Activated T-cell treated with anti-CD3 and anti-CD28 coated beads, Interleukin-2, amount 50 U/mL, for 4 hours (primary cell): Measurements from ENCODE around the gene C1QTNF5. TPM values are rescaled to one million over a fixed set of nuclear protein-coding genes. Genes with fewer than 3 reads are reported as not detected.
"Not testable (repeated sequence)": the region's sequence is repeated elsewhere in the genome, so short reads cannot be mapped to it uniquely, and the experiment has no call there.

Experiments used
- ATAC-seq, 2 donors: fragments of 200-7000 bp; cut with Tn5 transposase; one replicate each; pipeline ENCODE4 v1.10.0; 2021
- DNase-seq: peaks from one replicate; pipeline ENCODE4 v3.0.0-alpha.2; 2020
- H3K27me3 Mint-ChIP-seq: one replicate; pipeline ENCODE4 v1.8.0; 2021; ENCODE audit warnings: low read depth, mixed read lengths
- H3K36me3 Mint-ChIP-seq: one replicate; pipeline ENCODE4 v1.8.0; 2022; ENCODE audit warnings: mixed read lengths; ENCODE audit not compliant: insufficient read depth
- H3K4me1 Mint-ChIP-seq: one replicate; pipeline ENCODE4 v1.8.0; 2021; ENCODE audit warnings: low read depth, mixed read lengths
- H3K4me3 Mint-ChIP-seq: one replicate; pipeline ENCODE4 v1.8.0; 2021; ENCODE audit warnings: mild to moderate bottlenecking, moderate library complexity, mixed read lengths
- H3K9me3 Mint-ChIP-seq: one replicate; pipeline ENCODE4 v1.8.0; 2021; ENCODE audit warnings: mixed read lengths
- total RNA-seq, 3 donors: library from RNA; stranded (reverse); gene quantifications; one replicate each; pipeline ENCODE4 v1.2.1, GENCODE V29; 2021

C1QTNF5 gene, protein sequence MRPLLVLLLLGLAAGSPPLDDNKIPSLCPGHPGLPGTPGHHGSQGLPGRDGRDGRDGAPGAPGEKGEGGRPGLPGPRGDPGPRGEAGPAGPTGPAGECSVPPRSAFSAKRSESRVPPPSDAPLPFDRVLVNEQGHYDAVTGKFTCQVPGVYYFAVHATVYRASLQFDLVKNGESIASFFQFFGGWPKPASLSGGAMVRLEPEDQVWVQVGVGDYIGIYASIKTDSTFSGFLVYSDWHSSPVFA
- total RNA-seq: not detected

DNA sequence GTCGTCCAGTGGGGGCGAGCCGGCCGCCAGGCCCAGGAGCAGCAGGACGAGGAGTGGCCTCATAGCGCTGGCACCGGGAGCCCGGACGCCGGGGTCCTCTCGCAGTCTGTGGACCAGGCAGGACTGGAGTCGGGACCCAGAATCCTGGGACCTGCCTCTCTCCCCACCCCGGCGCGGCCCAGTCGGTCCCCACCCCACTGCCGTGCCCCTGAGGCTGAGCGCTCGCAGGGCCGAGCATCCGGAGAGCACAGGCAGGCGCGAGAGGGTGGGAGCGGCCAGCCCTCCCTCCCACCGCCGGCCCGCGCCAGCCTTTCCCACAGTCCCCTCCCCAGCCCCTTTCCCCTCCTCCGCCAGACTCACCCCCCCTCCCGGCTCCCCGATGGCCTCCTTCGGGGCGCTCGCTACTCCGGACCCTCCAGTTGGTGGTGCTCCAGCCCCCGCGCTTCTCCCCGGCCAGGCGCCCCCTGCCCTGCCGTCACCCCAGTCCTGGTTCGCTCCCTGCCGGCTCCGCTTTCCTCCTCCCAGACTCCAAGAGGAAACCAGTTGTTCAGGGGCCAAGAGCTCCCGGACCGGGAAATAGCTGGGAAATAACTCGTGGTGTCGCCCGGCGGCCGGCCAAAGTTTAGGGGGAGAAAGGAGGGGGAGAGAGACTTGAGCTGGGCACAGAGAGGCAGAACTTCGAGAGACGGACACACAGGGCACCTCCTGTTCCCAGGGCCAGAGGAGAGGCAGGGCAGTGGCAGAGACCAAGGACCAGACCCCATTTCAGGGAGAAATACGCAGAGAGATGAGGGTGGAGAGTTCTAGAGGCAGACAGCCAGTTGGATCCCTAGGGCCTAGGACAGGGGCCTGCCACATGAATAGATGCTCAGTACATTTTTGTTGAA is at the start of gene C1QTNF5:
C1QTNF5 (minus strand) TSS at position 549 of the 887 bp plus-strand sequence; CDS start at position 63, 486 bp downstream.
- no peaks in the 10 kb centered on the region for H3K9me3 Mint-ChIP-seq
- H3K4me3 Mint-ChIP-seq: peak within 1 kb of the TSS; percentile 42
- H3K36me3 Mint-ChIP-seq: peaks cover 2% of the 10 kb centered on the region
- DNase-seq (no peak), ATAC-seq (peak in 1 of 2 donors; percentile 8)
- H3K4me1 Mint-ChIP-seq: peaks cover 31% of the 10 kb centered on the region
- H3K27me3 Mint-ChIP-seq: peaks cover 37% of the 10 kb centered on the region

DNA sequence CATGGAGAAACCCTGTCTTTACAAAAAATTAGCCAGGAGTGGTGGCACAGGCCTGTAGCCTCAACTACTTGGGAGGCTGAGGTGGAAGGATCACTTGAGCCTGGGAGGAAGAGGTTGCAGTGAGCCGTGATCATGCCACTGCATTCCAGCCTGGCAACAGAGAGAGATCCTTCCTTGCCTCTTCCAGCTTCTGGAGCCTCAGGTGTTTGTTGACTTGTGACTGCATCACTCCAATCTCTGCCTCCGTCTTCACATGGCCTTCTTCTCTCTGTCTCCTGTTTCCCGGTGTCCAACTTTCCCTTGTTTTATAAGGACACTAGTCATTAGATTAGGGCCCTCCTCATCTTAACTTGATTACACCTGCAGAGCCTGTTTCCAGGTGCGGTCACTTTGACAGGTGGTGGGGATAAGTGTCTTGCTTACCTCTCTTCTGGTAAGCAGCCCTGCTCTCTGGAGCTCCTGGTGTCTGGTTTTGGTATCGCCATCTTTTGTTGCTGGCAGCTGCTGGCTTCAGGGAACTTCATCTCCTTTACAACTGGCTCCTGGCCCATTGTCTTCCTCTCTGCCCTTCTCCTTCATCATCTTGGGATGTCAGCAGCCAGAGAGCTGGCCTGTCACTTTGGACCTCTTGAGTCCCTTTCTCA is 49.0 kb upstream of the C1QTNF5 start:
- Mint-ChIP-seq H3K4me1 (no peaks in the 10 kb centered on the region), H3K4me3 (no peak overlapping the region), H3K27me3 (peaks cover 12% of the 10 kb centered on the region), H3K9me3 (no peaks in the 10 kb centered on the region), H3K36me3 (peaks cover 2% of the 10 kb centered on the region)
- DNase-seq: no peak
- ATAC-seq: peak in 1 of 2 donors; percentile 54

DNA sequence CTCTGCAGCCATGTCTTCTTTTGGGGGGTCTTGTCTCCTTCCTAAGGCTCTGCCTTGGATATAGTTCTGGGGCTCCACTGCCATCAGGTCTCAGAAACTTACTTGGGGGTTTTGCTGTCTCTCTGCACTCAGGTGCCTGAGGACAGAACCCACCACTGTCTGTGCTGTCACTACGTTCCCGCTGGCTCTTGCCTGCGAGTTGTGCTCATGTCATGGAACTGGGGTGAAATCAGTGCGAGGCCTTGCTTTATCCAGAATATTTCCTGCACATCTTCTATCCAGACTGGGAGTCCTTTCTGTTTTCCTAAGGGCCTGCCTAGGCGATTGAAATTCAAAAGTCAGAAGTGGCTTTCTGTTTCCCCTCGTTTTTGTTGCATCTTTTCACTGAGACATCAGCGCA is 47.4 kb upstream of the C1QTNF5 start:
- Mint-ChIP-seq H3K36me3 (peaks cover 2% of the 10 kb centered on the region), H3K27me3 (peaks cover 7% of the 10 kb centered on the region), H3K4me1 (no peaks in the 10 kb centered on the region), H3K9me3 (no peaks in the 10 kb centered on the region), H3K4me3 (no peak overlapping the region)
- DNase-seq: no peak
- no peak for ATAC-seq

DNA sequence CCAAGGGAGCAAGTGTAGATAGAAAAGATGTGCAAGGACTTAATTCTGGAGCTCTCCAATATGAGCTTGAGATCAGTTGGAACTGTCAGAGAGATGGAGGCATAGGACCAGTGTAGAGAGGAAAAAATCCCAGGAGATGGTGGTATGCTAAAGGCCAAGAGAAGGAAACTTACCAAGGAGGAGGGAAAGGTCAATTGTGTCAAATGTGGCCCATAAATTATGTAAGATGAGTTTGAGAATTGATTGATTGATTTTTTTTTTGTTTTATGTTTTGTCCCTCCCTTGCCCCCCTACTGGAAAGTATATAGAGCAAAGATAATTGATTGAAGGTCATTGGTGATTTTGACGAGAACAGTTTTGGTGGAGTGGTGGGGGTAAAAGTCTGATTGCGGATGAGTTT is 43.6 kb upstream of the C1QTNF5 start:
- DNase-seq: no peak
- no peaks in the 10 kb centered on the region for H3K36me3 Mint-ChIP-seq

DNA sequence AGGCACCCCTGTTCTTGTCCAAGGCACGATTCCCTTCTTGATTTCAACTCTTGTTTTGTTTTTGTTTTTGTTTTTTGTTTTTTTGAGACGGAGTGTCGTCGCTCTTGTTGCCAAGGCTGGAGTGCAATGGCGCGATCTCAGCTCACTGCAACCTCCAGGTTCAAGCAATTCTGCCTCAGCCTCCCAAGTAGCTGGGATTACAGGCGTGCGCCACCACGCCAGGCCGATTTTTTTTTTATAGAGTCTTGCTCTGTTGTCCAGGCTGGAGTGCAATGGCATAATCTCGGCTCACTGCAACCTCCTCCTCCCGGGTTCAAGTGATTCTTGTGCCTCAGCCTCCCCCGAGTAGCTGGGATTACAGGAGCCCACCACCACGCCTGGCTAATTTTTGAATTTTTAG is 41.8 kb upstream of the C1QTNF5 start:
- H3K9me3 Mint-ChIP-seq, H3K27me3 Mint-ChIP-seq, H3K36me3 Mint-ChIP-seq, ATAC-seq, H3K4me1 Mint-ChIP-seq, DNase-seq, H3K4me3 Mint-ChIP-seq: not testable (repeated sequence)

More for the DNA sequence above, 43.6 kb upstream of the C1QTNF5 start:
- Mint-ChIP-seq H3K4me3 (no peak overlapping the region), H3K27me3 (peaks cover 2% of the 10 kb centered on the region), H3K4me1 (no peaks in the 10 kb centered on the region), H3K9me3 (no peaks in the 10 kb centered on the region)
- no peak for ATAC-seq

DNA sequence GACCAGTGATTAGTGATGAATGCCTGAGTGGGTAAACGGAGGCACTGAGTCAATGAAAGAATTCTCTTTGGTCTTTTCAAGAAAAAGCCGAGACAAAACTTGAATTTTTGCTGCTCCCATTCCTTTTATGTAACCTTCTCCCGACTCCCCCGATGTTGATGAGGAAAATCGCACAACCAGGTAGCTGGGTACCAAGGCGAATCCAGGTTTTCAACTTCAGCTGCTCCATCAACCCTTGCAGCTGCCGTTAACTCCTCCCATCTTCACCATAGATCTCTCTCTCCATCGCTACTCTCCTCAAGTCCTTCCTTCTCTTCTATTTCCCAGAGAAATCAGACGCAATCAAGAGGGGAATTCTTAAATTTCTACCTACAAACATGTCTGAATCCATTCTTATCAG is 41.4 kb upstream of the C1QTNF5 start:
- ATAC-seq (no peak), DNase-seq (no peak)
- Mint-ChIP-seq H3K4me3 (no peak overlapping the region), H3K9me3 (no peaks in the 10 kb centered on the region), H3K27me3 (no peaks in the 10 kb centered on the region), H3K4me1 (no peaks in the 10 kb centered on the region), H3K36me3 (no peaks in the 10 kb centered on the region)

DNA sequence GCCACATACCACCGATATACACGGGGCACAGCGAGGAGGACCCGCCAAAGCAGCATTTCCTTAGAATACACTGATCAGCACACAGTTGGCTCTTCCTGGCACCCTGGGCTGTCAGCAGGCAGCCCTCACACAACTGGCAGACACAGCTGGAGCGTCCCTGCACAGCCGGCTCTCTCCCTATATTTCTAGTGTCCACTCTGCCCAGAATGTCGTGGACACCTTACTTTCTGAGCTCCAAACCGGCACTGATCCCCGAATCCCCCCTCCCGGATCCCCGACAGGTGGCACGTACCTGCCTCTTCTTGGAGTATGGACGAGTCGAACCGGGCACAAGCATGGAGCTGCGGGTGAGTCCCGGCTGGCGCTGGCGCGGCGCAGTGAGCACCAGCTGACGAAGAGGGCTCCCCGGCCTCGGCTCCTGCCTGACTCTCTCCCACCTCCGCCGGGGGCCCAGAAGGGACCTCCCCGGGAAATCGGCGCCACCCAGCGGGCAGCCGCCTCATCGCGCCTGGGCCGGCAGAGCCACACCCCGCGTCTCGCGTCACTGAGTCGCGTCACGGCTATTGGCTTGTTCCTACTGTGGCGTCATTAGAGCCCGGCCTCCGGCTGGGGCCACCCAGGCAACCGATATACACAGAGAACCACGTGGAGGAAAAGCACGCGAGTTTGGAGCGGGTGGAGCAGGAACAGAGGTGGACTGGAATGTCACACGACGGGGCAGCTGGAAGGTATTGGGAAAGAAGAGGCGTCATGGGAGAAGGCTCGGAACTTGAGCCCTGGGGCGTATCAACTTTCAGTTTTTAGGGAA is 40.7 kb upstream of the C1QTNF5 start, which contains the start of gene USP2:
USP2 (minus strand) TSS at position 510 of the 808 bp plus-strand sequence. CDS start 8,210 bp downstream, outside the sequence.
- Mint-ChIP-seq H3K27me3 (no peaks in the 10 kb centered on the region), H3K4me1 (no peaks in the 10 kb centered on the region), H3K9me3 (no peaks in the 10 kb centered on the region), H3K4me3 (no peak within 1 kb of the TSS), H3K36me3 (no peaks in the 10 kb centered on the region)
- DNase-seq (peak; percentile 98), ATAC-seq (peak; percentile 98 to 99)

DNA sequence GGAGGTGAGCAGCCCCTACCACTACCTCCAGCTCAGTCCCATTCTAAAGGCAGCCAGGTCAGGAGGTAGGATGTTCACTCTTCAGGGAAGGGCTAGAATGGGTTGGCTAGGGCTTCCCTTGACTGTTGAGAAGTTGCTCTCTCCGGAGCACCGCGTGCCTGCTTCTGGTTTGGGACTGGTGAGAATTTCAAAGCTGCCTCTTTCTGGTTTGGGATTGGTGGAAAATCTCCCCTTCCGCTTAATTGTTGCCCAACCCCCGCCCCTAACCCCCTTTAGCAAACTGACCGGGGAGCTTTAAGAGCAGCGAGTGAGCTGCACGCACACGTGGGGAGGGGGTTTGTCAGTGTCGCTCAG is 40.1 kb upstream of the C1QTNF5 start:
- DNase-seq: no peak
- Mint-ChIP-seq H3K4me3 (no peak overlapping the region), H3K27me3 (no peaks in the 10 kb centered on the region), H3K9me3 (no peaks in the 10 kb centered on the region), H3K4me1 (no peaks in the 10 kb centered on the region), H3K36me3 (no peaks in the 10 kb centered on the region)
- ATAC-seq: no peak

DNA sequence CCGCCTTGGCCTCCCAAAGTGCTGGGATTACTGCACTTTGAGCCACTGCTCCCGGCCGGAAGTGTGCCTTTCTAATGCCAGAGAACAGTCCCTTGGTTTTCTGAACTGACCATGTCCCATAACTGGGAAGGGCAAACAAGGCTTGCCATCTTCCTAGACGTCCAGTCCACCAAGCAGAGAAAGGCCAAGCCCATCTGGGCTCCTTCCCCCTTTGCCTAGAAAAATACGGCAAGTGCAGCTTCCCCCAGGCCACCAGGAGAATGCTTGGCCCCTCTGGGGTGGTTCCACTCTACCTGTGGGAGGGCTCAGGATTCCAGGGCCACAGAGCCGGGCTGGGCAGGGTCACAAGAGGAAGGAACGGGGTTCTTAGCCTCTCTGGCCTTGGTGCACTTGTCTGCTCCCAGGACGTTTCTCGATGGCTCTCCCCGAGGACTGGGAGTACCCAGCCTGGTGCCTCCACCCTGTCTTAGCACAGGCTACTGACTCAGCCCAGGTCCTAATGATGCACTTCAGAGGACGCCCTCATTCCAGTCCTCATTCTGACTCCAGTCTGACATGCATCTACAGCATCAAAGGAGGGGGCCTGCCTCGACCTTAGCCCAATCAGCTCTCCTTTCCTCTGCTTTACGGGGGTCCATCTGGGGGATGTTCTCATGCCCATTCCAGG is 39.6 kb upstream of the C1QTNF5 start:
- Mint-ChIP-seq H3K27me3 (no peaks in the 10 kb centered on the region), H3K36me3 (no peaks in the 10 kb centered on the region), H3K4me3 (no peak overlapping the region), H3K9me3 (no peaks in the 10 kb centered on the region), H3K4me1 (no peaks in the 10 kb centered on the region)
- DNase-seq (no peak), ATAC-seq (no peak)

DNA sequence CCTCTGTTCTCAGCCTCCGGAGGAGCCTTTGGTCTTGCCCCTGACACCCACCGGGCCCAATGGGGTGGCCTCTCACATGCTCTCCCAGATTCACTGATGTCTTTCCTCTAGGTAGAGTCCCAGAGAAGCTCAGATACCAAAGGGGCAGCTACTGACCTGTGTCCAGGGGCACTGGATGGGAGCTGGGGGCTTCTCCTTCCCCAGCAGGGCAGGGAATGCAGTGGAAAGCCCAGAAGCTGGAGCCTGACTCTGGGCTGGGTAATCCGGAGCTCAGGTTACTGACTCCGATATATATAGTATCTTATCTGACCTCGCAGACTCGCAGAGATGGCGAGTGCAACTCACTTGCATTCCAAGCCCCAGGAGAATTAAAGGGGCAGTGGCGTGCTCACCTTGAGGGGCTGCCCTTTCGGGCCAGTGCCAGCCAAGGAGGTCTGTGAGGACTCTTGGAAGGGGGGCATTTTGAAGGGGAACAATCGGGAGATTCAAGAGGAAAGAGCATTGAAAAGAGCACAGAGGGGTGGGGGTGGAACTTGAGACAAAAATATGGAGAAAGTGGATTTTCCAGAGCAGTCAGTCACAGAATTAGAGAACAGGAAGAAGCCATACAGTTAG is 38.3 kb upstream of the C1QTNF5 start:
- H3K4me1 Mint-ChIP-seq: peaks cover 1% of the 10 kb centered on the region
- ATAC-seq: no peak
- H3K9me3 Mint-ChIP-seq: no peaks in the 10 kb centered on the region

DNA sequence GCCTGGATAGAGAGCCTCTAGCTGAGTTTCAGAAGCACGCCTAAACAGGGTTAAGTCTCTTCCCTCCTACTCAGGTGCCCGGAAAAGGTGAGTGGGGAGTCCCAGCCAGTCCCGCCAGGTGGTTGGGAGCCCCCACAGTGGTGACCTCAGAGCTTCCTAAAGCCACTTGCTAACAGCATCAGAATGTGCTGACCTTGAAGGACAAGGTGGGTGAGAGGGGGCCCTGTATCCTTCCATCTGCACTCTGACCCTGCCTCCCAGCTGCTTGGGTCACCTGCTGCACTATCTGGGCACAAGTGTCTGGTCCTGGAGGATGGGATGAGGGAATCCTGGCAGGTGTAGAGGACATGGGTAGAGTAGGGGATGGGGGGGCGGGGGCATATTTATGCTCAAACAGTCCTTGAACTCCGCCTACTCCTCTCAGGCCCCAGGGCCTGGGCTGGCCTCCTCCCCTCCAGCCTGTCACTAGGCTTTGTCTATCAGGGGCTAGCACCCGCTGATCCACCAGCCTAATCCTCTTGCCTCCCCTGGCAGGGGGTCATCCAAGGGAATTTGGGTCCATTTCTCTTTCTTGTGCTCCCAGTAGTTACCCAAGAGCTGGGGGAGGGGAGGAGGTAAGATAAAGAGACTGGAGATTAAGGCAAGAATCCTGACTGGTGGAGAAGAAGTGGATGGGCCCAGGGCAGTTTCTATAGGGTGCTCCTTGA is 37.4 kb upstream of the C1QTNF5 start:
- DNase-seq (no peak), ATAC-seq (no peak)
- Mint-ChIP-seq H3K36me3 (no peaks in the 10 kb centered on the region), H3K9me3 (no peaks in the 10 kb centered on the region), H3K4me1 (peaks cover 10% of the 10 kb centered on the region), H3K27me3 (no peaks in the 10 kb centered on the region), H3K4me3 (no peak overlapping the region)

More for the DNA sequence above, 38.3 kb upstream of the C1QTNF5 start:
- no peak for DNase-seq
- H3K36me3 Mint-ChIP-seq: no peaks in the 10 kb centered on the region
- H3K4me3 Mint-ChIP-seq: no peak overlapping the region
- no peaks in the 10 kb centered on the region for H3K27me3 Mint-ChIP-seq

DNA sequence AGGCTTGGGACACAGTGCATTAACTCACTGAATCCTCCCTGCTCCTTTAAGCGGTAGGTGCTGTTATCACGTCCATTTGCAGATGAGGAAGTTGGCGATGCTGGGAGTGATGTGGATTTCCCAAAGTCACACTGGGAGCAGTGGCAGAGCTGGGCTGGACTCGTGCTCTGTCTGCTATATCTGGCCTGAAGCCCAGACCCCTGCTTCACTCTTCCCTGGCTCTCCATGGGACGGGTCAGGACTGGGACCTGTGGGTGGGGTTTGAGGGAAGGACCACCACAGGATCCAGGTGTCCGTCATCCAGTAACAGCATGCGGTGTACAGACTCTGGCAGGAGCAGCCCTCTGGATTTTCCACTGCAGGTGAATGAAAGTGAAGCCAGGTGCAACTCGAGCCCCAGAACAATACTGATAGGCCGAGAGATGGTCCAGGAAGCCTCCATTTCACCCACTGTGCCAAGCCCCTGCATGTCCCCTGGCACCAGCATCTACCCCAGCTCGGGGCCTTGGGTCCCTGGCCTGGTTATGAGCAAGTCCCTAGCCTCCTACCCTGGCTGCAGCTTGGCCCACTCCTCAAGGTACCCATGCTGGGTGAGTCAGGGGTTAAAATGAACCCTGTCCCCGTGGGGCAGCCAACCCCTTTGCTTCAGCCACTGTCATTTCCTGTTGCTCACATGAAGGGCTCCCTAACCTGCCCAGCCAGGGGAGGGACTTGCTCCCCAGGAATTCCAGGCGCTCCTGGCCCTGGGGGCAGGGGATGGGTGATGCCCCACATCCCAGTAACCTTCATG is 36.6 kb upstream of the C1QTNF5 start:
- Mint-ChIP-seq H3K4me1 (peaks cover 10% of the 10 kb centered on the region), H3K27me3 (no peaks in the 10 kb centered on the region), H3K36me3 (no peaks in the 10 kb centered on the region), H3K4me3 (no peak overlapping the region), H3K9me3 (no peaks in the 10 kb centered on the region)
- DNase-seq: no peak
- no peak for ATAC-seq
